CD14-positive monocyte (primary cell): ENCODE measurements around the gene POLA1. TPM values are rescaled to one million over a fixed set of nuclear protein-coding genes. Genes with fewer than 3 reads are reported as not detected.

Source experiments
- DNase-seq, 3 donors: peaks; one replicate each; pipeline ENCODE4 v3.0.0-alpha.2; 2011 to 2022
- H2AFZ ChIP-seq: 2 replicates; pipeline ENCODE4 v1.6.0; 2012; ENCODE audit warnings: mild to moderate bottlenecking, low read depth, low read length, inconsistent platforms; ENCODE audit not compliant: insufficient read depth, poor library complexity, severe bottlenecking
- H3K27ac ChIP-seq, 2 donors: 1 replicate in 1 of 2; 2 replicates in 1 of 2; pipeline ENCODE4 v1.5.1; 2012 to 2013; ENCODE audit warnings: low read length in 2 of 2, control low read depth in 1 of 2, inconsistent platforms in 1 of 2, low read depth in 1 of 2, mild to moderate bottlenecking in 1 of 2
- H3K27me3 ChIP-seq, 2 donors: one replicate each; pipeline versions ENCODE4 v1.6.0 to v1.6.1; 2011 to 2013; ENCODE audit warnings: low read length in 2 of 2; ENCODE audit not compliant: control insufficient read depth in 2 of 2, insufficient read depth in 2 of 2
- H3K36me3 ChIP-seq, 2 donors: replicated peaks in 1 of 2; 1 replicate in 1 of 2; 2 replicates in 1 of 2; pipeline versions ENCODE4 v1.5.1 to v1.6.1; 2012 to 2013; ENCODE audit warnings: low read length in 2 of 2, control low read depth in 1 of 2, inconsistent platforms in 1 of 2, mild to moderate bottlenecking in 1 of 2; ENCODE audit not compliant: insufficient read depth in 2 of 2, control insufficient read depth in 1 of 2
- H3K4me1 ChIP-seq, 2 donors: 1 replicate in 1 of 2; 2 replicates in 1 of 2; pipeline versions ENCODE4 v1.5.1 to v1.6.1; 2012 to 2013; ENCODE audit warnings: low read length in 2 of 2, control low read depth in 1 of 2, inconsistent platforms in 1 of 2, mild to moderate bottlenecking in 1 of 2, moderate library complexity in 1 of 2; ENCODE audit not compliant: insufficient read depth in 2 of 2, control insufficient read depth in 1 of 2
- H3K4me2 ChIP-seq: replicated peaks from 2 replicates; pipeline ENCODE3; 2012; ENCODE audit warnings: low read length, moderate library complexity, mild to moderate bottlenecking; ENCODE audit not compliant: poor library complexity, severe bottlenecking; ENCODE audit errors: extremely low read depth
- H3K4me3 ChIP-seq, 3 experiments: fragments of 200-600 bp in 1 of 3; sonication (generic) in 1 of 3; replicated peaks in 1 of 3; 1 replicate in 2 of 3; 2 replicates in 1 of 3; pipeline ENCODE4 v1.5.1; 2011 to 2013; ENCODE audit warnings: low read length in 3 of 3, mild to moderate bottlenecking in 3 of 3, control low read depth in 2 of 3, low read depth in 2 of 3, inconsistent platforms in 1 of 3, moderate library complexity in 1 of 3
- H3K79me2 ChIP-seq: 2 replicates; pipeline ENCODE4 v1.6.0; 2012; ENCODE audit warnings: mild to moderate bottlenecking, control low read depth, inconsistent platforms, low read length, moderate library complexity; ENCODE audit not compliant: insufficient read depth
- H3K9ac ChIP-seq: 2 replicates; pipeline ENCODE4 v1.6.0; 2017; ENCODE audit warnings: low read length, mild to moderate bottlenecking; ENCODE audit not compliant: insufficient read depth, poor library complexity, severe bottlenecking
- H3K9me3 ChIP-seq, 2 donors: replicated peaks in 1 of 2; 1 replicate in 1 of 2; 2 replicates in 1 of 2; pipeline versions ENCODE4 v1.5.1 to v1.6.1; 2012 to 2013; ENCODE audit warnings: low read length in 2 of 2, control low read depth in 1 of 2; ENCODE audit not compliant: control insufficient read depth in 1 of 2, insufficient read depth in 1 of 2
- H4K20me1 ChIP-seq: 2 replicates; pipeline ENCODE4 v1.6.0; 2012; ENCODE audit warnings: mild to moderate bottlenecking, low read length, control low read depth, moderate library complexity; ENCODE audit not compliant: insufficient read depth
- H3K27ac Mint-ChIP-seq, 7 donors: one replicate each; pipeline ENCODE4 v1.8.0; 2020; ENCODE audit warnings: mild to moderate bottlenecking in 7 of 7, mixed read lengths in 7 of 7, moderate library complexity in 6 of 7, inconsistent platforms in 2 of 7
- H3K27me3 Mint-ChIP-seq, 3 donors: one replicate each; pipeline ENCODE4 v1.8.0; 2021 to 2022; ENCODE audit warnings: low read depth in 3 of 3, mild to moderate bottlenecking in 3 of 3, mixed read lengths in 3 of 3, moderate library complexity in 3 of 3, inconsistent platforms in 1 of 3
- H3K36me3 Mint-ChIP-seq, 2 donors: one replicate each; pipeline ENCODE4 v1.8.0; 2020; ENCODE audit warnings: mixed read lengths in 2 of 2, inconsistent platforms in 1 of 2, mild to moderate bottlenecking in 1 of 2
- H3K4me1 Mint-ChIP-seq: one replicate; pipeline ENCODE4 v1.8.0; 2020; ENCODE audit warnings: mild to moderate bottlenecking, mixed read lengths
- H3K4me3 Mint-ChIP-seq, 2 donors: one replicate each; pipeline ENCODE4 v1.8.0; 2020; ENCODE audit warnings: mild to moderate bottlenecking in 2 of 2, mixed read lengths in 2 of 2, moderate library complexity in 1 of 2
- H3K9me3 Mint-ChIP-seq, 7 donors: one replicate each; pipeline ENCODE4 v1.8.0; 2020 to 2022; ENCODE audit warnings: mixed read lengths in 7 of 7, mild to moderate bottlenecking in 6 of 7, moderate library complexity in 6 of 7, inconsistent platforms in 2 of 7
- WGBS: methylation state at CpG from one replicate; pipeline ENCODE4 v1.1.5; 2013; ENCODE audit warnings: missing lambda C conversion rate; ENCODE audit not compliant: insufficient coverage; 5-methylcytosine and 5-hydroxymethylcytosine counted together
- intact Hi-C, 2 donors: fragments of 100-400 bp; cut with micrococcal nuclease; formaldehyde crosslinking; loops; one replicate each; pipeline versions ENCODE4 v1.15.0 to v1.15.1; 2023
- polyA plus RNA-seq, 3 donors: library from polyadenylated mRNA; depleted of rRNA in 1 of 3; unstranded in 2 of 3; stranded (reverse) in 1 of 3; fragments of 300-500 nt in 2 of 3; fragments of >200 nt in 1 of 3; fragmentation: Illumina TruSeq in 2 of 3; gene quantifications; 1 replicate in 2 of 3; 2 replicates in 1 of 3; pipeline ENCODE4 v1.2.3, GENCODE V29; 2012 to 2021
- TF ChIP-seq, protein P1 (sequence below): fragments of 200-600 bp; IDR thresholded peaks from one replicate; pipeline ENCODE4 v1.8.0; 2022; ENCODE audit warnings: antibody characterized with exemption, mild to moderate bottlenecking

POLA1 gene
- polyA plus RNA-seq, 3 donors = 1.2 to 1.4 (median 1.3) TPM

- intact Hi-C loops = no loop called here
- 90% methylated on average over 2 of the region's 4 CpGs for WGBS
- Mint-ChIP-seq H3K27ac (peak overlapping the region in 1 of 7 donors; percentile 32), H3K9me3 (peaks cover 0 to 2% (median 0%) of the 10 kb centered on the region in 7 donors), H3K36me3 (peaks cover 27 to 30% of the 10 kb centered on the region in 2 donors), H3K4me1 (peaks cover 2% of the 10 kb centered on the region), H3K27me3 (peaks cover 0 to 1% (median 0%) of the 10 kb centered on the region in 3 donors), H3K4me3 (no peak overlapping the region)
- DNase-seq = no peak
- H4K20me1 ChIP-seq = no peaks in the 10 kb centered on the region
- no peak overlapping the region for H3K4me3 ChIP-seq
- H3K36me3 ChIP-seq = peaks cover 0 to 14% of the 10 kb centered on the region in 2 donors
- no peak overlapping the region for H3K4me2 ChIP-seq
- no peak overlapping the region for H3K27ac ChIP-seq
- H2AFZ ChIP-seq = no peak overlapping the region
- H3K4me1 ChIP-seq = no peaks in the 10 kb centered on the region
- no peaks in the 10 kb centered on the region for H3K9me3 ChIP-seq
- TF ChIP-seq, protein P1, sequence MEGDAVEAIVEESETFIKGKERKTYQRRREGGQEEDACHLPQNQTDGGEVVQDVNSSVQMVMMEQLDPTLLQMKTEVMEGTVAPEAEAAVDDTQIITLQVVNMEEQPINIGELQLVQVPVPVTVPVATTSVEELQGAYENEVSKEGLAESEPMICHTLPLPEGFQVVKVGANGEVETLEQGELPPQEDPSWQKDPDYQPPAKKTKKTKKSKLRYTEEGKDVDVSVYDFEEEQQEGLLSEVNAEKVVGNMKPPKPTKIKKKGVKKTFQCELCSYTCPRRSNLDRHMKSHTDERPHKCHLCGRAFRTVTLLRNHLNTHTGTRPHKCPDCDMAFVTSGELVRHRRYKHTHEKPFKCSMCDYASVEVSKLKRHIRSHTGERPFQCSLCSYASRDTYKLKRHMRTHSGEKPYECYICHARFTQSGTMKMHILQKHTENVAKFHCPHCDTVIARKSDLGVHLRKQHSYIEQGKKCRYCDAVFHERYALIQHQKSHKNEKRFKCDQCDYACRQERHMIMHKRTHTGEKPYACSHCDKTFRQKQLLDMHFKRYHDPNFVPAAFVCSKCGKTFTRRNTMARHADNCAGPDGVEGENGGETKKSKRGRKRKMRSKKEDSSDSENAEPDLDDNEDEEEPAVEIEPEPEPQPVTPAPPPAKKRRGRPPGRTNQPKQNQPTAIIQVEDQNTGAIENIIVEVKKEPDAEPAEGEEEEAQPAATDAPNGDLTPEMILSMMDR = no peak
- H3K27me3 ChIP-seq = no peaks in the 10 kb centered on the region
- no peaks in the 10 kb centered on the region for H3K79me2 ChIP-seq
- H3K9ac ChIP-seq = no peak overlapping the region
Observed at GRCh38 chrX:24760363-24761000, 66.8 kb downstream of the POLA1 start.

DNA sequence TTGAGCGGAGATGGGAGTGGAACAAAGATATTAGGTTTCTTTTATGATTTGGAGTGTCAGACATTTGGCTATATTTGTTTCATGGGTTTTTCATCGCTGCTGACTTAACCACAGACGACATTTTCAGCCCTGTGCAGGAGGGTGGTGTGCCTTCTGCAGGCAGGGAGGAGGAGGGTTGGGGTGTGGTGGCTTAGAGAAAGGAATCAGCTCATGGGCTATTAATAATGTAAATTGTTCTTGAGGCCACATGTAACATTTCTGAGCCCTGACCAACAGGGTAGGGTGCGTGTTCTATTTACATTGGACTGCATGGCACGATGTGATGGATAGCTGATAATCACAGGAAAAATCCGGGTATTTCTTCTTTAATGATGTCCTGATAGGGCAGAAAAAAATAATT lies 67.6 kb downstream of the POLA1 start:
- Mint-ChIP-seq H3K4me1 (peaks cover 2% of the 10 kb centered on the region), H3K27ac (peak overlapping the region in 1 of 7 donors; percentile 21), H3K4me3 (no peak overlapping the region), H3K36me3 (peaks cover 29 to 31% of the 10 kb centered on the region in 2 donors), H3K9me3 (peaks cover 0 to 2% (median 0%) of the 10 kb centered on the region in 7 donors), H3K27me3 (peaks cover 0 to 1% (median 0%) of the 10 kb centered on the region in 3 donors)
- no peak for DNase-seq
- Histone ChIP-seq H3K4me1 (no peaks in the 10 kb centered on the region), H4K20me1 (no peaks in the 10 kb centered on the region), H3K9ac (no peak overlapping the region), H3K4me2 (no peak overlapping the region), H3K9me3 (no peaks in the 10 kb centered on the region), H3K4me3 (no peak overlapping the region), H2AFZ (no peak overlapping the region), H3K79me2 (no peaks in the 10 kb centered on the region), H3K27ac (no peak overlapping the region), H3K27me3 (no peaks in the 10 kb centered on the region), H3K36me3 (peaks cover 0 to 14% of the 10 kb centered on the region in 2 donors)
- TF ChIP-seq, protein P1 = no peak
- intact Hi-C loops = no loop called here
- 100% methylated on average over 3 of the region's 6 CpGs for WGBS
